GM19452 (cell line): Measurements from ENCODE around the gene PPP1R15A.
"Not testable (repeated sequence)": the region's sequence is repeated elsewhere in the genome, so short reads cannot be mapped to it uniquely, and the experiment has no call there.

ENCODE experiments used
- ATAC-seq: cut with Tn5 transposase; IDR thresholded peaks from one replicate; pipeline ENCODE4 v1.9.1; 2021; ENCODE audit not compliant: unreplicated experiment

The PPP1R15A gene

DNA sequence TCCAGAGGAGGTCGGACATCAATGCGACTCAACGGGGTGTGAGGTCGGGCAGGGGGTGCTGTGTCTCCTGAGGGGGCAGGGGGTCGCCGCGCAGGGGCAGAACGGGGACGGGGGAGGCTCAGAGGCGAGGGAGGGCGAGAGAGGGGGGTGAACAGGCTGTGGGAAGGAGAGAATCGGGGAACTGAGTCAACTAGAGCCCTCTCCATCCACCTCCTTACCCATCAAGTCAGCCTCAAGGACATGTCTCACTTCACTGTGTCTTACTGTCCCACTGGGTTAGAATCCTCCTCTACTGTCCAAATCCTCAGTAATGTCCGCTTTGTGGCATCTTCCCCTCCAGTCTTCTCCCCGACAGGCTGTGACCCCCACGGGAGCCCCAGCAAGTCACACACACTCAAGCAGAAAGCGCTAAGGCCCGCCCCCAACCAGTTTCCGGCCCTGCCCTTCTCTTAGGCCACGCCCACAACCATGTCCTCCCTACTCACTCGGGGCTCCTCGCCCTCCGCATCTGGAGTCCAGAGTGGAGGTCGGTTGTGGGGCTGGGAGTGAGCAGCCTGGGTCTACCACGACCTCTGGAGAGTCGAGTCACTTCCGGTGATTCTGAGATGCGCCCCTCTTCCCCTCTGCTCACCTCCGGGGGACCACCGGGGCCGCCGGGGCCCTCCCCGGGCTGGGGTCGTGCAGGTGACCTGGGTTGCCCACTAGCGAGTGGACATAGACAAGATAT lies 13.1 kb upstream of the PPP1R15A start:
- no peak for ATAC-seq

DNA sequence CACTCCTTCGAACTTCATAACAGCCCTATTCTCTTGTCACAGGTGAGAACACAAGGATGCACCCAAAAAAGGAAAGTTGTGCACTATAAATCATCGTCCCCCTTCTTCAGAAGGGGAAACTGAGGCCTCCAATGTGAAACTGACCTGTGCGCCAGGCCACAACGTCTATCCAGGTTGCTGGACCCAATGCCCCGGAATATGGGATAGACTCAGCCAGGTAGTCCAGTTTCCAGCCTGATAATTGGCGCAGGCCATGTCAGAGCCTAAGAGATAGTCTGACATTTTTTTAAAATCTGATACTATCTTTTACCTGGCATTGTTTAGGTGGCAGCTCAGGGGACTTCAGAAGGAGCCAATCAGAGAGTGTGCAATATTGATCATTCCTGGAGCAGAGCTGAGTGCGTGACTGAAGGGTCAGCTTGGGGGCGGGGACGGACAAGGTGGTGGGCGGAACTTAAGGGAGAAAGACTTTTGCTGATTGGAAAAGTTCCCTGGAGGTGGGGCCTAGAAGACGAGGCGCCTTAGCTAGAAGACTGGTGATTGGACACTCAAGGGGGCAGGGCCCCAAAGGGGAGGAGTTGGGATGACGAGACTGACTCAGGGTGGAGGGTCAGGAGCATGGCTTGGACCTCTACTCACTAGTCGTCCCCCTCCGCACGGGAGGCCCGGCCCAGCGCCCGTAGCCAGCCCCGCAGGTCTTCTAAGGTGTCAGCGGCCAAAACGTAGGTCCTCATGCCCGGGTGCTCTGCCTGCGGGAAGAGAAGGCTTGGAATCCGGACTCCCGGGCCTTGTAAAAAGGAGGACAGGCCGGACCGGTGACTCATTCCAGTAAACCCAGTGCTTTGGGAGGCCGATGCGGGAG lies 12.3 kb upstream of the PPP1R15A start:
- ATAC-seq = no peak

DNA sequence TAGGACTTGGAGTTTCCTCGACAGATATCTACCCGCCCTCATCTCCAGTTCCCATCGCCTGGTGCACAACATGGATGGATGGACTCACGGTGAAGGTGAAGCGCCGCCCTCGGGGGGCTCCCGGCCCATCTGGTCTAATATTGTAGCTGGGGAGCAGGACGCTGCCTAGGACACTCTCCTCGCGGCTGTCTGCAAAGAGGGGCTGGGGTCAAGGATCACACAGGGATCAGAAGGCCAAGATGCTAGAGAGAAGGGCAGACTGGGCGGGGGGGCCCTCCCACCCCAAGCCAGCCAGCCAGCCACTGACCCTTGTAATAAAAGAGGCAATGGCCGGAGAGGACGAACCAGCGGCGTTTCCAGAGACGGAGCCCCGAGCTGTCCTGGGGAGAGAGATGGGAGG lies 10.9 kb upstream of the PPP1R15A start:
- no peak for ATAC-seq

DNA sequence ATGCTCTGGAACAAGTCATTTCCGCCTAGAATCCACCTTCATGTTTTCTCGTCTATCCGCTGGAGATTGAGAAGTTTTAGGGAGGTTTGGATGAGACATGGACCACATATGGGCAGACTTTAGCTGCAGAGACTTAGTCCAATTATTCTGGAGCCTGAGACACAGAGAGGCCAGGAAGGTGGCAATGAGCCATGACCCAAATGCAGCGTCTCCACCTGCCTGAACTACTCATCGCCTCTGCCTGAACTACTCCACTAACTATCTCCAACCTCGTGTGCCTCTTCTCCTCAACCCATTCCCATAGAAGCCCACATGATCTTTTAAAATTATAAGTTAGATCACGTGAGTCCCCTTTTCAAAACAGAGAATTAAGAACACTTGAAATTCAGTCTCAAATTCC lies 9.4 kb upstream of the PPP1R15A start:
- ATAC-seq = no peak

DNA sequence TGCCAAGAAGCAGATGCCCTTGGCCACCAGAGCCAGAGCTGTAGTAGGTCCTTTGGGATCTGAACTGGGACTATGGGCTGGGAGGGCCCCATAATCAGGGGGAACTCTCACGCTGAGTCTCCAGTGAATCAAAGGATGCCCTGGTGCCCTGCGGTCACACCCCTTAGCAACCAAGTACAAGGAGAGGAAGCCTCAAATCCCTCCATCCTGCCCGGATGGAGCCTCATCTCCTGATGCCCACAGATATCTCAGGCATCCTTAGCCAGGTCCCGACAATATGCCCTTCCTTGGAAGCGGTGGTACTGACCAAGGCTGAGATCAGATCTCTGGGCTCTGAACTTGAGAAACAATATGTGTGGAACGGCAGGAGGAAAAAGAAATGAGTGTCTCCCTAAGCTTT lies 5.5 kb upstream of the PPP1R15A start:
- ATAC-seq = no peak

DNA sequence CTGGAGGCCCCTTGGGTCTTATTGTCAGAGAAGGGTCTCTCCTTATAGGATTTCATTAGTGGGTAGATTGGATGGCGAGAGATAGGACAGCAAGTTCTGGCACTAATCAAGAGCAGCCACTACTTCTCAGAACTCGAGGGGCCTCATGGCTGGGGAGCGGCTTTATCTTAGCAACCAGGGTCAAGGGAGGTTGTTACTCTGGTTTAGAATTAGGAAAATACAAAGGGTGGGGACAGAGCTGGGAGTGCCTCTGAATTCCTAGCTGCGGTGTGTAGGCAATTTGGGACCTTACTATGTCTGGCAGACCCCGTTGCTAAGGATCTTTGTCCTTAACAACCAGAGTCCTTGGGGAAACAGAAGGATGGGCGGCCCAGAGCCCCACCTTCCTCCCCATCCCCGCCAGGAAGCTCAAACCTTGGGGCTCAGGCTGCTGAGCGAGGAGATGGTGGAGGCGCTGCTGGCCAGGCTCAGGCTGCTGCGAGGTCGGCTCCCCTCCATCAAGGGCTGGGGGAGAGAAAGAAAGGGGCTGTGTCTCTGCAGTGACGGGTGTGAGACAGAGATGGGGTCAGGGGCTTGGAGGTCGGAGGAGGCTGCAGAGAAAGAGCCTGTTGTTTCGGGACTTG lies 5.0 kb upstream of the PPP1R15A start:
- no peak for ATAC-seq

DNA sequence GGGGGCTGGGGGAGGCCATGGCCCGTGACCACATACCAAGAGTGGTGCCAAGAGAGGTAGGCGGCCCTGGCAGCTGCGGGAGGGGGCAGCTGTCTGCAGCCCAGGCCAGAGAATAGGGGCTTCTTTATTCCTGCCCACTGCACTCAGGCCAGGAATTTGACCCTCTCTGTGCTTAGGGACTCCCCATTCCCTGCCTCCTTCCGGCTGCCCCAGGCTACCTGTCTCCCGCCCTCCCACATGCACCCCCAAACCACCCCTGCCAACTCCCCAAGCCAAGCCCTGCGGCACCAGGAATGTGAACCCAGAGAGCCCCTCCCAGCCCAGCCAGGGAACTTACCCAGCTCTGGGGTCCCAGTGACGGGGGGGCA lies 4.5 kb upstream of the PPP1R15A start:
- no peak for ATAC-seq

DNA sequence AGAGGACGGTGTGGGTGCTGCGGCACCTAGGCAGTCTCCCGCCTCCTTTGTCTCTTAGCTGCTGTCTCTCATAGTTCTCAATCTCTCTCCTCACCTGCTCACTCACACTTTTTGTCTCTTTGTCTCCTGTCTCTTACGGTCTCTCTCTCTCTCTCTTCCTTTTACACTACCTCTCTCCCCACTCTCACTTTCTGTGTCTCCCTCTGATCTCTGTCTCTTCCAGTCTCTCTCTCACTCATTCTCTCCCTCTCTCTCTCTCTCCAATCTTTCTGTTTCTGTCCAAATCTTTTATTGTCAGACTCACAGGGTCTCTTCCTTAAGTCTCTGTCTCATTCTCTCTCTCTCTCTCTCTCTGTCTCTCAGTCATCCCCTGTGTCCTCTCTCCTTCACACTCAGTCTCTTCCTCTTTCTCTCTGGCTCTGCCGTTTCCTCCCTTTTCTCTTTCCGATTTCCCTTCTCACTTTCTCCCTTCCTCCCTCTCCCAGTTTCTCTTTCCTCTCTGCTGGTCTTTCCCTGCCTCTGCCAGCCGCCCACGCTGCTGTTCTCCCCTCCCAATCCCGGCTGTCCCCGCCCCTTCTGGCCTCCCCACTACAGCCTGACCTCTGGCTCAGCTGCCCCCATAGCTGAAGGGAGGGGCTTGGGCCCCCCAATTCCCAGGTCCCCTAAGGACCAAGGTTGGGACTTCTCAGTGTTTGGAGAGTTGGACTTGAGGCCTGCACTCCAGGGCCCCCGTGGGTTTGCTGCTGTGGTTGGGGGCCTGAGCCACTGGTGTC lies 3.9 kb upstream of the PPP1R15A start, which contains the start of gene PLEKHA4:
Gene PLEKHA4 (minus strand): TSS at position 504 of the 773 bp plus-strand sequence. CDS start 997 bp downstream, outside the sequence.
- ATAC-seq = no peak

DNA sequence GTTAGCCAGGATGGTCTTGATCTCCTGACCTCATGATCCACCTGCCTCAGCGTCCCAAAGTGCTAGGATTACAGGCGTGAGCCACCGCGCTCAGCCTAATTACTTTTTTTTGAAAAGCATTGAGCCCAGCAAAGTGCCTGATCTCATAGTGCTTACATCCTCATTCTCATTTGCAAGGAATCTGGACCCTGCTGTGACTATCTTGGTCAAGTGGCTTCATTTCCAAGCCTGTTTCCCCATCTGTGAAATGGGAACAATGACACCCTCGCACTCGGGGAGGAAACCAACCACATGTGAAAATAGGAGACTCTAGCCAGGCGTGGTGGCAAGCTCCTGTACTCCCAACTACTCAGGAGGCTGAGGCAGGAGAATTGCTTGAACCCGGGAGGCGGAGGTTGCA lies 2.2 kb upstream of the PPP1R15A start:
- no peak for ATAC-seq

DNA sequence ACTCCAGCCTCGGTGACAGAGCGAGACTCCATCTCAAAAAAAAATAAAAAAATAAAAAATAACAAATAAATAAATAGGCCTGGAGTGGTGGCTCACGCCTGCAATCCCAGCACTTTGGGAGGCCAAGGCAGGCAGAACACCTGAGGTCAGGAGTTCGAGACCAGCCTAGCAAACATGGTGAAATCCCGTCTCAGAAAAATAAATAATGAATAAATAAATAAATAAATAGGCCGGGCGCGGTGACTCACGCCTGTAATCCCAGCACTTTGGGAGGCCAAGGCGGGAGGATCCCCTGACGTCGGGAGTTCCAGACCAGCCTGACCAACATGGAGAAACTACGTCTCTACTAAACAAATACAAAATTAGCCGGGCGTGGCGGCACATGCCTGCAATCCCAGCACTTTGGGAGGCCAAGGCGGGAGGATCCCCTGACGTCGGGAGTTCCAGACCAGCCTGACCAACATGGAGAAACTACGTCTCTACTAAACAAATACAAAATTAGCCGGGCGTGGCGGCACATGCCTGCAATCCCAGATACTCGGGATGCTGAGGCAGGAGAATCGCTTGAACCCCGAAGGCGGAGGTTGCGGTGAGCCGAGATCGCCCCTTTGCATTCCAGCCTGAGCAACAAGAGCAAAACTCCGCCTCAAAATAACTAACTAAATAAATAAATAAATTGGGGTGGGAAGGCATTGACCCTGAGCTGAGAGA lies 595 bp upstream of the PPP1R15A start:
- not testable (repeated sequence) for ATAC-seq

DNA sequence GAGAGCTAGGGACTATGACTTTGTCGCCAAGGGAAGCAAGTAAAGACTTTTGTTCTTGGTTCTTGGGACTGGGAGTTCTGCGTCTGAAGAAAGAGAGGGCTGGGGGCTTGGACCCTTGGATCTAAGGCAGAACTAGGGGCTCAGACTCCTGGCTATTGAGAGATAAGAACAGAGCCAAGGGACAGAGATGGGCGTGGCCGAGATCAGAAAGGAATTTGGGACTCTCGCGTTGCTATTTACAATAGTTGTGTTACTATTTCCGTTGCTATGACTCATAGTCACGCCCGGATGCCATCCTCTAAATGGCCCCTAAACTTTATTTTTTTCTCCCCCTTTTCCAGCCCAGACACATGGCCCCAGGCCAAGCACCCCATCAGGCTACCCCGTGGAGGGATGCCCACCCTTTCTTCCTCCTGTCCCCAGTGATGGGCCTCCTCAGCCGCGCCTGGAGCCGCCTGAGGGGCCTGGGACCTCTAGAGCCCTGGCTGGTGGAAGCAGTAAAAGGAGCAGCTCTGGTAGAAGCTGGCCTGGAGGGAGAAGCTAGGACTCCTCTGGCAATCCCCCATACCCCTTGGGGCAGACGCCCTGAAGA lies 759 bp downstream of the PPP1R15A start:
- ATAC-seq = no peak

DNA sequence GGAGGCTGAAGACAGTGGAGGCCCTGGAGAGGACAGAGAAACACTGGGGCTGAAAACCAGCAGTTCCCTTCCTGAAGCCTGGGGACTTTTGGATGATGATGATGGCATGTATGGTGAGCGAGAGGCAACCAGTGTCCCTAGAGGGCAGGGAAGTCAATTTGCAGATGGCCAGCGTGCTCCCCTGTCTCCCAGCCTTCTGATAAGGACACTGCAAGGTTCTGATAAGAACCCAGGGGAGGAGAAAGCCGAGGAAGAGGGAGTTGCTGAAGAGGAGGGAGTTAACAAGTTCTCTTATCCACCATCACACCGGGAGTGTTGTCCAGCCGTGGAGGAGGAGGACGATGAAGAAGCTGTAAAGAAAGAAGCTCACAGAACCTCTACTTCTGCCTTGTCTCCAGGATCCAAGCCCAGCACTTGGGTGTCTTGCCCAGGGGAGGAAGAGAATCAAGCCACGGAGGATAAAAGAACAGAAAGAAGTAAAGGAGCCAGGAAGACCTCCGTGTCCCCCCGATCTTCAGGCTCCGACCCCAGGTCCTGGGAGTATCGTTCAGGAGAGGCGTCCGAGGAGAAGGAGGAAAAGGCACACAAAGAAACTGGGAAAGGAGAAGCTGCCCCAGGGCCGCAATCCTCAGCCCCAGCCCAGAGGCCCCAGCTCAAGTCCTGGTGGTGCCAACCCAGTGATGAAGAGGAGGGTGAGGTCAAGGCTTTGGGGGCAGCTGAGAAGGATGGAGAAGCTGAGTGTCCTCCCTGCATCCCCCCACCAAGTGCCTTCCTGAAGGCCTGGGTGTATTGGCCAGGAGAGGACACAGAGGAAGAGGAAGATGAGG lies 1.5 kb downstream of the PPP1R15A start:
- ATAC-seq = no peak

DNA sequence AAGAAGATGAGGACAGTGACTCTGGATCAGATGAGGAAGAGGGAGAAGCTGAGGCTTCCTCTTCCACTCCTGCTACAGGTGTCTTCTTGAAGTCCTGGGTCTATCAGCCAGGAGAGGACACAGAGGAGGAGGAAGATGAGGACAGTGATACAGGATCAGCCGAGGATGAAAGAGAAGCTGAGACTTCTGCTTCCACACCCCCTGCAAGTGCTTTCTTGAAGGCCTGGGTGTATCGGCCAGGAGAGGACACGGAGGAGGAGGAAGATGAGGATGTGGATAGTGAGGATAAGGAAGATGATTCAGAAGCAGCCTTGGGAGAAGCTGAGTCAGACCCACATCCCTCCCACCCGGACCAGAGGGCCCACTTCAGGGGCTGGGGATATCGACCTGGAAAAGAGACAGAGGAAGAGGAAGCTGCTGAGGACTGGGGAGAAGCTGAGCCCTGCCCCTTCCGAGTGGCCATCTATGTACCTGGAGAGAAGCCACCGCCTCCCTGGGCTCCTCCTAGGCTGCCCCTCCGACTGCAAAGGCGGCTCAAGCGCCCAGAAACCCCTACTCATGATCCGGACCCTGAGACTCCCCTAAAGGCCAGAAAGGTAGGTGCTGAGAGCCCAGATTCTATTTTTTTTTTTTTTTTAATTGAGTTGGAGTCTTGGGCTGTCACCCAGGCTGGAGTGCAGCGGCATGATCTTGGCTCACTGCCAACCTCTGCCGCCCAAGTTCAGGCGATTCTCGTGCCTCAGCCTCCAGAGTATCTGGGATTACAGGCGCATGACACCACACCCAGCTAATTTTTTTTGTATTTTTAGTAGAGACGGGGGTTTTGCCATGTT lies 2.3 kb downstream of the PPP1R15A start:
- ATAC-seq = no peak

DNA sequence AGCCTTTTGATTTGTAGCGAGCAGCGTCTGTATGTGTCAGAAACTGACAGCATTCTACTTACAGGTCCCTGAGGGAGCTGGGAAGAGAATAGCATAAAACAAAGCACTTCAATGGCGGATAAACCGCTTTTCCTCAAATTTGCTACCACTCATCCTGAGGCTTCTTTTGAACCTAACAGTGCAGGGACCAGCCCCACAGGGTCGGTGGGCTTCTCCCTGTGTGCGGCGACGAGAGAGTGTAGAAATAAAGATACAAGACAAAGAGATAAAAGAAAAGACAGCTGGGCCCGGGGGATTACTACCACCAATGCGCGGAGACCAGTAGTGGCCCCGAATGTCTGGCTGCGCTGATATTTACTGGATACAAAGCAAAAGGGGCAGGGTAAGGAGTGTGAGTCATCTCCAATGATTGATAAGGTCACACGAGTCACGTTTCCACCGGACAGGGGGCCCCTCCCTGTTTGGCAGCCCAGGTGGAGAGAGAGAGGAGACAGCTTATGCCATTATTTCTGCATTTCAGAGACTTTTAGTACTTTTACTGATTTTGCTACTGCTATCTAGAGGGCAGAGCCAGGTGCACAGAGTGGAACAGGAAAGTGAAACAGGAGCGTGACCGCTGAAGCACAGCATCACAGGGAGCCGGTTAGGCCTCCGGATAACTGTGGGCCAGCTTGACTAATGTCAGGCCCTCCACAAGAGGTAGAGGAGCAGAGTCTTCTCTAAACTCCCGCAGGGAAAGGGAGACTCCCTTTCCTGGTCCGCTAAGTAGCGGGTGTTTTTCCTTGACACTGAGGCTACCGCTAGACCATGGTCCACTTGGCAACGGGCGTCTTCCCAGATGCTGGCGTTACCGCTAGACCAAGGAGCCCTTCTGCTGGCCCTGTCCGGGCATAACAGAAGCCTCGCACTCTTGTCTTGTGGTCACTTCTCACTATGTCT lies 4.1 kb downstream of the PPP1R15A start:
- ATAC-seq = not testable (repeated sequence)

DNA sequence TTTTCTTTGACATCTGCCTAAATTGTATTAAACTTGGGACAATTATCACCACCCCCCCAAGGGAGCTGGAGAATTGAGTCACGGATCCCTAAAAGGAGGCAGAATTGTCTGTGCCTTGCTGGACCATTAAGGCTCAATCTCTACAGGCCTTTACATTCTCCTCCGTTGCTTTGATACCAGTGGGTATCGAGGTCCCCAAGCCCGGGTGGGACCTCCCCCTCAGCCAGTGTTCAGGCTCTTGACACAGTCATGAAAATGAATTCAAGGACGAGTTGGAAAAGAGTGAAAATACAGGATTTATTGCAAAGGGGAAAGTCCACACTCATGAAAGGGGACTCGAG lies 5.6 kb downstream of the PPP1R15A start:
- no peak for ATAC-seq

DNA sequence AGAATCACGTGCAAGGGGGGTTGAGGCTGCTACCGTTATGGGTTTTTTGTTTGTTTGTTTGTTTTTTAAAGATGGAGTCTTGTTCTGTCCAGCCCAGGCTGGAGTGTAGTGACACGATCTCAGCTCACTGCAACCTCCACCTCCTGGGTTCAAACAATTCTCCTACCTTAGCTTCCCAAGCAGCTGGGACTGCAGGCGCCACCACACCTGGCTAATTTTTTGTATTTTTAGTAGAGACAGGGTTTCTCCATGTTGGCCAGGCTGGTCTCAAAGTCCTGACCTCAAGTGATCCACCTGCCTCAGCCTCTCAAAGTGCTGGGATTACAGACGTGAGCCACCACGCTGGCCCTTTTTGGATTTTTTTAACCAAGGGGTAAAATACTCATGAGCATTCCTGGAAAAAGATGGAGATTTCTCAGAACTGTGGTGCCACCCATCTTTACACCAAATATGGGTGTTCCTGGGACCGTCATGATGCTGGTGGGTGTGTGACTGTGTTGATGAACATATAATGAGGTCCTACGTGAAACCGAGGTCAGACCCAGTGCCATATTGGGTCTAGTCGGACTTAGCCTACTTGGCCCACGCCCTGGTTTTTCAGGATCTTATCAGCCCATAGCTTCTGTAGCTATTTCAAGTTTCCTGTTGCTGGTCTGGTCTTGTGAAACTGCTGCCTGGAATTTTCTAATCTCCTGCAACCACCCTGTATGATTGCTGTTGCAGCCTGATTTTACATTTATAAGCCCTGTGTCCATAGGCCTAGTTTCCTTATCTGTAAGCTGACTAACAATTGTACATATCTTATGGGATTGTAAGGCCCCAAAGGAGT lies 6.2 kb downstream of the PPP1R15A start:
- ATAC-seq = no peak
